GM12873 (cell line): Measurements from ENCODE around the gene PRPF40B.

ENCODE experiments used
- CTCF ChIP-seq: IDR thresholded peaks from 2 replicates; pipeline ENCODE4 v1.5.1; 2012; ENCODE audit warnings: low read depth, mild to moderate bottlenecking, moderate library complexity, low read length, control low read depth; ENCODE audit not compliant: insufficient read depth; ENCODE audit errors: missing control alignments

The PRPF40B gene

GRCh38 chr12:49664167-49664566, 40.8 kb downstream of the PRPF40B start:
- no peak for TF ChIP-seq CTCF

GRCh38 chr12:49664591-49665239, 41.4 kb downstream of the PRPF40B start:
- TF ChIP-seq CTCF: no peak

- no peak for TF ChIP-seq CTCF
Observed at GRCh38 chr12:49665384-49665783, 42.0 kb downstream of the PRPF40B start.

GRCh38 chr12:49666176-49666575, 42.8 kb downstream of the PRPF40B start:
- no peak for TF ChIP-seq CTCF

GRCh38 chr12:49667325-49668090, 44.1 kb downstream of the PRPF40B start:
- no peak for TF ChIP-seq CTCF

- no peak for TF ChIP-seq CTCF
Observed at GRCh38 chr12:49669796-49670195, 46.4 kb downstream of the PRPF40B start.

- no peak for TF ChIP-seq CTCF
Observed at GRCh38 chr12:49671031-49671765, 47.8 kb downstream of the PRPF40B start.
